ENCODE results near the gene MRPS2.

DNA sequence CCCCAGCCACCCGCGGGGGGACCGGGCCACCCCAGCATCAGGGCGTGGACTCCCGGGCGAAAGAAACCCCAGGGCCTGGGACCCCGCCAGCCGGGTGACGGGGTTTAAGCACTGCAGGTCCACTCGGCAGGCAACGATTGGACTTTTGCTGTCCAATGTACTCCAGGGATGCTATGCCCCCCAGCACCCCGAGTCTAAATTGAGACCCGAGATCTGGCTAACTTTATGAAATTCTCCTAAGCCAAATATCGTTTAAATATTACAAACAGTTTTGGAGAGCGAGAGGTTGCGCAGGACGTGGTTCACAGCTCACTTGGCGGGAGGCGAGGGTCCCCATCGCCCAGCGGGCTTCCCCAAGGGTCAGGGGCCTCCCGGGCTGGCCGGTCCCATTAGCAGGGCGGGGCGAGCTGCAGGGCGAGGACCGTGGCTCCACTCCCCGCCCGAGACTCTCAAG lies 384 bp upstream of the MRPS2 start:
- TF ChIP-seq, protein P1, sequence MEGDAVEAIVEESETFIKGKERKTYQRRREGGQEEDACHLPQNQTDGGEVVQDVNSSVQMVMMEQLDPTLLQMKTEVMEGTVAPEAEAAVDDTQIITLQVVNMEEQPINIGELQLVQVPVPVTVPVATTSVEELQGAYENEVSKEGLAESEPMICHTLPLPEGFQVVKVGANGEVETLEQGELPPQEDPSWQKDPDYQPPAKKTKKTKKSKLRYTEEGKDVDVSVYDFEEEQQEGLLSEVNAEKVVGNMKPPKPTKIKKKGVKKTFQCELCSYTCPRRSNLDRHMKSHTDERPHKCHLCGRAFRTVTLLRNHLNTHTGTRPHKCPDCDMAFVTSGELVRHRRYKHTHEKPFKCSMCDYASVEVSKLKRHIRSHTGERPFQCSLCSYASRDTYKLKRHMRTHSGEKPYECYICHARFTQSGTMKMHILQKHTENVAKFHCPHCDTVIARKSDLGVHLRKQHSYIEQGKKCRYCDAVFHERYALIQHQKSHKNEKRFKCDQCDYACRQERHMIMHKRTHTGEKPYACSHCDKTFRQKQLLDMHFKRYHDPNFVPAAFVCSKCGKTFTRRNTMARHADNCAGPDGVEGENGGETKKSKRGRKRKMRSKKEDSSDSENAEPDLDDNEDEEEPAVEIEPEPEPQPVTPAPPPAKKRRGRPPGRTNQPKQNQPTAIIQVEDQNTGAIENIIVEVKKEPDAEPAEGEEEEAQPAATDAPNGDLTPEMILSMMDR (IDR thresholded peaks at IDR 0.05; ENCODE audit: poor library complexity) = no peak
- TF ChIP-seq EZH2 (IDR thresholded peaks at IDR 0.05; ENCODE audit: borderline replicate concordance) (no peak), EZH2phosphoT487 (IDR thresholded peaks at IDR 0.05; ENCODE audit: low read depth, severe bottlenecking, unreplicated experiment) (no peak)
